Kasumi-1 (cell line): ENCODE measurements around the gene EVC.
"Not testable (repeated sequence)": the region's sequence is repeated elsewhere in the genome, so short reads cannot be mapped to it uniquely, and the experiment has no call there.

Experiments
- DNase-seq, 2 experiments: peaks; one replicate each; lab custom pipeline; 2025; lab: John Stamatoyannopoulos, UW

EVC gene

GRCh38 chr4:5785806-5786680 lies 75.0 kb downstream of the EVC start:
- DNase-seq: no peak

GRCh38 chr4:5787311-5787710 lies 76.3 kb downstream of the EVC start:
- no peak for DNase-seq

GRCh38 chr4:5788144-5788543 lies 77.1 kb downstream of the EVC start:
- DNase-seq: no peak

GRCh38 chr4:5789141-5789540 lies 78.1 kb downstream of the EVC start:
- no peak for DNase-seq

- DNase-seq: no peak
Measured at GRCh38 chr4:5790546-5790857, 79.5 kb downstream of the EVC start.

- no peak for DNase-seq
Measured at GRCh38 chr4:5791654-5792053, 80.7 kb downstream of the EVC start.

- DNase-seq: no peak
Measured at GRCh38 chr4:5793514-5793913, 82.5 kb downstream of the EVC start.

- DNase-seq: no peak
Measured at GRCh38 chr4:5795580-5795979, 84.6 kb downstream of the EVC start.

- no peak for DNase-seq
Measured at GRCh38 chr4:5796976-5797375, 86.0 kb downstream of the EVC start.

GRCh38 chr4:5797866-5798265 lies 86.9 kb downstream of the EVC start:
- DNase-seq: no peak

GRCh38 chr4:5798462-5798861 lies 87.5 kb downstream of the EVC start:
- no peak for DNase-seq

- DNase-seq: no peak
Measured at GRCh38 chr4:5798946-5799345, 87.9 kb downstream of the EVC start.

- no peak for DNase-seq
Measured at GRCh38 chr4:5799406-5799805, 88.4 kb downstream of the EVC start.

- DNase-seq: no peak
Measured at GRCh38 chr4:5800496-5800895, 89.5 kb downstream of the EVC start.

- DNase-seq: no peak
Measured at GRCh38 chr4:5801696-5802095, 90.7 kb downstream of the EVC start.

GRCh38 chr4:5802565-5802964 lies 91.6 kb downstream of the EVC start:
- no peak for DNase-seq

- DNase-seq: no peak
Measured at GRCh38 chr4:5804656-5805055, 93.7 kb downstream of the EVC start.

GRCh38 chr4:5805270-5805669 lies 94.3 kb downstream of the EVC start:
- no peak for DNase-seq

GRCh38 chr4:5808081-5808741 lies 97.2 kb downstream of the EVC start:
- DNase-seq: peak in 1 of 2 experiments; percentile 12

GRCh38 chr4:5809216-5809776 lies 98.3 kb downstream of the EVC start:
- DNase-seq: no peak

- DNase-seq: no peak
Measured at GRCh38 chr4:5810151-5810550, 99.2 kb downstream of the EVC start.

GRCh38 chr4:5810770-5811430 lies 99.9 kb downstream of the EVC start:
- no peak for DNase-seq

- not testable (repeated sequence) for DNase-seq
Measured at GRCh38 chr4:5812057-5812456, 101.1 kb downstream of the EVC start.
